NCI-H82 treated with DMSO at 0.1 percent for 48 hours (cell line): ENCODE measurements around the gene HMGN4.
"Not testable (repeated sequence)": the region's sequence is repeated elsewhere in the genome, so short reads cannot be mapped to it uniquely, and the experiment has no call there.

Experiments
- DNase-seq: peaks from one replicate; lab custom pipeline; 2025; ENCODE audit not compliant: unreplicated experiment; lab: John Stamatoyannopoulos, UW

Gene HMGN4

DNA sequence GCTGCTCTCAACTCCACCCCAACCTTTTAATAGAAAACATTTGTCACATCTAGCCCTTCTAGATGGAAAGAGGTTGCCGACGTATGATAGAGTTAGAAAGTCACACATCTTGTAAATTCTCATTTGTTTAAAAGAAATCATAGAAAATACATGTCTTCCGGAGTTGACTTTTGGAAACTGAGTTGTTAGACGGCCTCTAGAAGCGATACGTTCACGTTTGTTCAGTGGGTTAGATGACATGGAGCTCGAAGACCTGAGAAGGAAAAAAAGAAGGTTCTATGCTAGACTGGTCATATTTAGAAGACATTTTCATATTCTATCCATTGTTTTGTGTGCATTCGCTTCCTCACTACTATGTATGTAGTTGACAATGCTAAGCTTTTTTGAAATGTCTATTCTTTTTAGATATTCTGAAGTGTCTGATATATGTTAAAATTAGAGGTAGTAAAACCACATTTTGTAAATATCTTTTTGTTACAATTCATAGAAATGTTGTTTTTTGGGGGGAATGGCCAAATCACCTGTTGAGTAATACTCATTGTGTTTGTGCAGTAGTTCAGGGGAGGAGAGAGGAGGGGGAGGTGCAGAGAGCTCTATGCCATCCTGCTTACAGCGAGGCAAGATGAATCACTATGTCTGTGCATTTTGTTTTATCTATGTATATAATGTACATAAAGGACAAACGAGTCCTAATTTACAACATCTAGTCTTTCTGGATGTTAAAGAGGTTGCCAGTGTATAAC, 15.5 kb upstream of the HMGN4 start:
- peak; percentile 30 for DNase-seq

- not testable (repeated sequence) for DNase-seq
Measured at GRCh38 chr6:26524314-26524713, 13.9 kb upstream of the HMGN4 start.

DNA sequence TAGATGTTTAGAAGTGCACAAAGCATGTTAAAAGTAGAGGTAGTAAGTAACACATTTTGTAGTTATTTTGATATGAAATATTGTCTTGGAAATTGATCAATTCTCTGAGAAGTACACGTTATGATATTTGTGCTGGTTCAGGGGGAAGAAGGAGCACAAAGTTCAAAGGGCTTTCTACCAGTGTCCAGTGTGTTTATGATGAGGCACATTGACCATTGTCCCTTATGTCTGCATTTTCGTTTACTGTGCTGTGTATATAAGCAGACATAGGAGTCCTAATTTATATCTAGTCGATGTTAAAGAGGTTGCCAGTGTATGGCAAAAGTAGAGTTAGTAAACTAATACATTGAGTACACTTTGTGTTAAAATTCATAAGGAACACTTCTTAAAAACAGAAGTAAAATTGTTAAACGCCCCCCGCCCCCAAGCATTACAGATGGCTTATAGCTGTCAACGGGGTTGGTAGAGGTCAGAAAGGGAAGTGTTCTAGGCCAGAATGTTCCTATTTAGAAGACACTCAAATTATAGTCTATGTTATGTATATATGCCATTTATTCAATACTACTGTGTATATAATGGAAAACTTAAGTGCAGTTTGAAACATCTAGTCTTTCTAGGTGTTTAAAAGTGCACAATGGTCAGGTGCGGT, 13.3 kb upstream of the HMGN4 start:
- DNase-seq, result no peak

- no peak for DNase-seq
Measured at GRCh38 chr6:26525838-26526237, 12.3 kb upstream of the HMGN4 start.

GRCh38 chr6:26526928-26527327, 11.2 kb upstream of the HMGN4 start:
- no peak for DNase-seq

DNA sequence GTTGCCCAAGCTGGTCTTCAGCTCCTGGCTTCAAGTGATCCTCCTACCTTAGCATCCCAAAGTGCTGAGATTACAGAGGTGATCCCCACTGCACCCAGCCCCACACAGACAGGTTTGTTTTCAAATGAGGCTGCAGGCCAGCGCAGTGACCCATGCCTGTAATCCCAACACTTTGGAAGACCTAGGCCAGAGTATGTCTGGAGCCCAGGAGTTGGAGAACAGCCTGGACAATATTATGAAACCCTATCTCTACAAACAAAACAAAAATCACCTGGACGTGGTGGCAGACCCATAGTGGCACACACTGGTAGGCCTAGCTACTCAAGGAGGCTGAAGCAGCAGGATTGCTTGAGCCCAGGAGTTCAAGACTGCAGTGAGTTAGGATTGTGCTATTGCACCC, 8.0 kb upstream of the HMGN4 start:
- no peak for DNase-seq

GRCh38 chr6:26531897-26532296, 6.3 kb upstream of the HMGN4 start:
- no peak for DNase-seq

GRCh38 chr6:26532699-26533531, 5.3 kb upstream of the HMGN4 start:
- DNase-seq, result peak; percentile 86

- DNase-seq, result no peak
Measured at GRCh38 chr6:26533532-26533931, 4.6 kb upstream of the HMGN4 start.

- peak; percentile 45 for DNase-seq
Measured at GRCh38 chr6:26534681-26535465, 3.3 kb upstream of the HMGN4 start.

DNA sequence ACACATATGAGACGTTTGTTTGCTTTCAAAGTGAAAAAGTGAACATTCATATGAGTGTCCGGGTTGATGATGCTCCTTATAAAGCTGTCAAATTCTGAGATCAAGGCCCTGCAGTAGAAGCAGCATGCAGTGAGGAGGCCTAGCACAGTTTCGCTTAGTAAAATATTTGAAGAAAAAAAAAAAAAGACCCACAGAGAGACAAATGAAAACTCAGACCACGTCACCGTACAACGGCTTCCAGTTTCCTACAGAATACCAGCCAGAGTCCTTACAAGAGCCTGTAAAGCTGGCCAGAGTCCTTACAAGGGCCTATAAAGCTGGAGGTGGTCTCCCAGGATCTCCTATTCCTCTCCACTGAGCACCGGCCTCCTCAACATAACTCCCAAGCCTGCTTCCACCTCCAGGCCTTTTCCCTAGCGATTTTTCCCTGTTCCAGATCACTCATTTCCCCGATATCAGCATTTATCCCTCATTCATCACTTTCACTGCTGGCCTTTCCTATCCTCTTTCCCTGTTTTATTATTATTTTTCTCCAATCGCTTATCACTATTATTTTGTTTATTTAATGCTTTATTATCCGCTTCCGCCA, 1.5 kb upstream of the HMGN4 start:
- peak; percentile 71 for DNase-seq

GRCh38 chr6:26537160-26537845, 863 bp upstream of the HMGN4 start:
- peak; percentile 88 for DNase-seq

DNA sequence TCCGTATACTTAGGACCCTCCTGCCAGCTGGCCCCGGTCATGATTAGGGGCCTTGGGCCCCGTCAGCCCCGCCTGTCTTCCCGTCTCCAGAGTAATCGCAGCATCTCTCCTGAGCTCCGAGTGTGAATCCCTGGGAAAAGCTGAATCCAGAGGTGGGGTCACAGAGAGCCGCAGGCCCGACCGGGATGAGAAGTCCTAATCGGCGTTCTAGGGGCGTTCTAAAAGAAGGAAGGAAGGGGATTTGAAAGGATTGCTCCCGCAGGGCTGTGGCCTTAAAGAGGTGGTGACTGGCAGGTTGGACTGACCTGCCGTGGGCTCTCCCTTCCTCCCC, 371 bp downstream of the HMGN4 start:
- DNase-seq, result peak; percentile 76

- DNase-seq, result peak; percentile 81
Measured at GRCh38 chr6:26539071-26539615, 977 bp downstream of the HMGN4 start.

DNA sequence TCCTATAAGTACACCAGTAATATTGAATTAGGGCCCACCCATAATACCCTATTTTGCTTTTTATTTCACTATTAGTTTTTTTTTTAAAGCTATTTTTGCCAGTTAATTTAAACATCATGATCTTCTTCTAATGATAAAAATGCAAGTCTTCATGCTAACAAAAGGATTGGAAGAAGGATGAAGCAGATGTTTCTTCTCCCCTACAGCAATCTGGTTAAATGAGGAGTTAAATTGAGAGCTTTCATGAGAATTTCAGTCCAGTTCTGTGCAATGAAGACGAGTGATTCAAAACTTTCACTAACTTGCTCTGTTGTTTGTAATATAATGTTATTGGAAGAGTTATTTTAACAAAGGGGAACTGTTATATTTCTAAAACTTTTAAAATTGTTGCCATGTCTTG, 3.4 kb downstream of the HMGN4 start:
- DNase-seq, result no peak

DNA sequence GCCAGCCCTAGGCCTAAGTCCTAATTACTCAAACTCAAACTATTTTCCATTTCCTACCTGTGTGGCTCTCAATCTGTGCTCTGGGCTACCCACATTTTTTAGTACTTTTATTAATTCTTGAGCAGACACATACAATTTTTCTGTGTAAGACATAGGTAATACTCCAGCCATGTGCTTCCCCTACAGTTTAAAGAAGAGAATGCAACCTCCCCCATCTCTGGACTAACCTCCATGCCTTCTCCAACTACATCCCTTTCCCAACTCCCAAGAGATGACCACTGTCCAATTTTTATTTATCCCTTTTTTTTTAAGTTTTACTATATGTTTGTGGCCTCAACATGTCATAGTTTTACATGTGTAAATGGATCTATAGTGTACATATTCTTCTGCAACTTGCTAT, 5.8 kb downstream of the HMGN4 start:
- no peak for DNase-seq

DNA sequence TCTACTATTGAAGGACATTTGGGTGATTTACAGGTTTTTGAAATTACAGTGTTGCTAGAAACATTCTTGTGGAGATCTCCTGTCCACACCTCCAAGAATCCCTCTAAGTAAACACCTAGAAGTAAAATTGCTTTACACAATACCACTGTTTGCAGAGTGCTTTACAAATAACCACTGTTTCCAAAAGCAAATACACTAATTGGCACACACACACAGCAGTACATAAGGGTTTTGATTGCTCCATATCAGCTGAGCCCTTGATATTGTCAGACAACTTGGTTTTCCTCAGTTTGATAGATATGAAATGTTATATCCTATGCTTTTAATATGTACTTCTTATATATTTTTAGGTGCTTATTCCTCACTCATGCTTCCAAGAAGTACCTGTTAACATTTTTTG, 6.3 kb downstream of the HMGN4 start:
- DNase-seq, result no peak

DNA sequence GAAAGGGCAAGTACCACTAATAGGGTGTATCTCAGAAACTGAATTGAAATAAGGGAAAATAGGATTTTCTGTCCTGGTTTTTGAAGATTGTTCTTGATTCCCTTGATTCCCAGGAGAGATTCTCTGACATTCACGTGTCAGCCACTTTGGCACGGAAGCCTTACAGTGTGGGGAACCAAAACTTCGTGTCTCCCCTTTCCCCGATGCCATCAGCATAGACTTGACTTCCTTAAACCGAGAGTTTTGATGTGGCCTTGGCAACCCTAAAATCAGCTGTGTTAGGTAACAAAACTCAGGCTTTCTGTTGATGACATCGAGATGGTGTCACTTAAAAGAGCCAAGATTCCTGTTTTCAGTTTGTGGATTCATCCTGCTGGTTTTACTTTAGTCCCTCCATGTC, 7.5 kb downstream of the HMGN4 start:
- no peak for DNase-seq

DNA sequence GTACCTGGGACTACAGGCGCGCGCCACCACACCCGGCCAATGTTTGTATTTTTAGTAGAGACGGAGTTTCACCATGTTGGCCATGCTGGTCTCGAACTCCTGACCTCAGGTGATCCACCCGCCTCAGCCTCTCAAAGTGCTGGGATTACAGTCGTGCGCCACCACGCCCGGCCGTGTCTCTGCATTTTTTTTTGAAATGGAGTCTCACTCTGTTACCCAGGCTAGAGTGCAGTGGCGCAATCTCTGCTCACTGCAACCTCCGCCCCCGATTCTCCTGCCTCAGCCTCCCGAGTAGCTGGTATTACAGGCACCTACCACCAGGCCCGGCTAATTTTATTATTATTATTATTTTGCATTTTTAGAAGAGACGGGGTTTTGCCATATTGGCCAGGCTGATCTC, 9.2 kb downstream of the HMGN4 start:
- not testable (repeated sequence) for DNase-seq
